Panc1 (cell line): ENCODE data around the gene DNAH7. TPM values are rescaled to one million over a fixed set of nuclear protein-coding genes. Genes with fewer than 3 reads are reported as not detected.

Experiments used
- ATAC-seq: fragments of 200-7000 bp; cut with Tn5 transposase; 2 replicates; pipeline ENCODE4 v1.9.1; 2020; ENCODE audit warnings: mild to moderate bottlenecking, moderate library complexity
- BruUV-seq: library from RNA; stranded (reverse); fragments of 400-500 nt; replicated peaks from 2 replicates; lab custom pipeline; 2021; lab: Mats Ljungman, UMichigan
- CTCF ChIA-PET: fragments of 300-600 bp; sonication (Branson Sonifier 250); formaldehyde crosslinking; loops from one replicate; lab custom pipeline; 2022; ENCODE audit warnings: antibody characterized with exemption; lab: Charles Lee
- POLR2A ChIA-PET: fragments of 300-600 bp; sonication (Branson Sonifier 250); formaldehyde crosslinking; loops from one replicate; lab custom pipeline; 2022; ENCODE audit warnings: antibody characterized with exemption; lab: Charles Lee
- DNase-seq: peaks from one replicate; pipeline ENCODE4 v3.0.0-alpha.2; 2010; ENCODE audit warnings: low read depth, low spot score
- H3K27ac ChIP-seq: 2 replicates; pipeline ENCODE4 v1.5.1; 2011; ENCODE audit warnings: mild to moderate bottlenecking, low read length, inconsistent platforms
- H3K27me3 ChIP-seq: fragments of 200-500 bp; sonication (Bioruptor generic); 2 replicates; pipeline ENCODE4 v1.6.0; 2014; ENCODE audit warnings: low read length, inconsistent platforms; ENCODE audit not compliant: control insufficient read depth, insufficient read depth
- H3K36me3 ChIP-seq: fragments of 200-500 bp; sonication (Bioruptor generic); 2 replicates; pipeline ENCODE4 v1.5.1; 2014; ENCODE audit warnings: inconsistent platforms, mild to moderate bottlenecking, low read length, moderate library complexity; ENCODE audit not compliant: control insufficient read depth, insufficient read depth
- H3K4me1 ChIP-seq: 2 replicates; pipeline ENCODE4 v1.5.1; 2011; ENCODE audit warnings: inconsistent platforms, mild to moderate bottlenecking, low read length, moderate library complexity; ENCODE audit not compliant: control insufficient read depth, insufficient read depth
- H3K4me3 ChIP-seq, 2 experiments: 2 replicates each; pipeline ENCODE4 v1.5.1; 2011 to 2012; ENCODE audit warnings: low read depth in 2 of 2, low read length in 2 of 2, mild to moderate bottlenecking in 2 of 2, inconsistent platforms in 1 of 2, moderate library complexity in 1 of 2
- H3K9me3 ChIP-seq: fragments of 200-500 bp; sonication (Bioruptor generic); 2 replicates; pipeline ENCODE4 v1.5.1; 2014; ENCODE audit warnings: low read depth, mild to moderate bottlenecking, inconsistent platforms, low read length, moderate library complexity; ENCODE audit not compliant: control insufficient read depth, insufficient read depth
- POLR2AphosphoS5 ChIP-seq: IDR thresholded peaks from 2 replicates; pipeline ENCODE4 v1.6.1; 2012; ENCODE audit warnings: mild to moderate bottlenecking, low read depth, low read length, moderate library complexity
- SIN3A ChIP-seq: IDR thresholded peaks from 2 replicates; pipeline ENCODE4 v1.6.1; 2012; ENCODE audit warnings: low read depth, mild to moderate bottlenecking, low read length, moderate library complexity, borderline replicate concordance; ENCODE audit not compliant: insufficient read depth
- TCF7L2 ChIP-seq: IDR thresholded peaks from 2 replicates; pipeline ENCODE4 v1.6.1; 2011; ENCODE audit warnings: mild to moderate bottlenecking, low read depth, low read length, inconsistent platforms
- in situ Hi-C: cut with HindIII; loops from 2 replicates; pipeline ENCODE4 v1.10.0; 2016; ENCODE audit warnings: low sequenced_read_pairs, low pct_unique_long_range_greater_than_20kb
- intact Hi-C: fragments of 100-400 bp; cut with micrococcal nuclease; formaldehyde crosslinking; loops from one replicate; pipeline ENCODE4 v1.10.0; 2022; ENCODE audit not compliant: unreplicated experiment
- total RNA-seq: library from RNA; stranded (reverse); gene quantifications from one replicate; pipeline ENCODE4 v1.2.1, GENCODE V29; 2021; ENCODE audit not compliant: unreplicated experiment
- TF ChIP-seq, protein P1 (sequence below), 2 experiments: IDR thresholded peaks; 2 replicates each; pipeline ENCODE4 v1.6.1; 2011 to 2012; ENCODE audit warnings: low read depth in 2 of 2, control low read depth in 1 of 2, low read length in 1 of 2, mild to moderate bottlenecking in 1 of 2, moderate library complexity in 1 of 2; ENCODE audit not compliant: insufficient read depth in 1 of 2
- TF ChIP-seq, protein P2 (sequence below): fragments of 450-650 bp; IDR thresholded peaks from 2 replicates; pipeline ENCODE4 v1.5.1; 2017; ENCODE audit warnings: mild to moderate bottlenecking

Gene DNAH7
- total RNA-seq, 1 experiment from 2014 or later, result 0.98 TPM

DNA sequence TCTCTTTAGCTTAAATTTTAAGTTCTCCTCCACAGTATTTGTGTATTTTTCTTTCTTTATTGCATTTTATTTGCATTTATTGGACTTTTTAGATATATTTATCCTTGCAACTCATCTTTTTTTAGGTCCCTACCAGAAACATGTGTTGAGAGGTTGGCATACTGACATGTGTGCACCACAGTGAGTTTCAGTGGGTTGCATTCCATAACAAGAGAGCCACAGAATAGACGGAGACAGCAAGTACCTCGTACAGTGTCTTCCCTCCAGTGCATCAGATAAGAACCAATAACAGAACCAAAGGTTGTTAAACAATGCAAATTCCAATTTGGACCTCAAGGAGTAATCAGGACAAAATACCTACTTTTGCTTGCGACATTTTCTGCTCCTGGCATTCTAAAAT is 111.9 kb downstream of the DNAH7 start:
- CTCF ChIA-PET, result no interaction called here
- BruUV-seq, result no TSS peak
- DNase-seq, result no peak
- Histone ChIP-seq H3K9me3 (no peaks in the 10 kb centered on the region; the same call in 1 of the 2 replicates), H3K27me3 (no peaks in the 10 kb centered on the region), H3K4me1 (no peaks in the 10 kb centered on the region), H3K36me3 (no peaks in the 10 kb centered on the region), H3K4me3 (no peak overlapping the region), H3K27ac (no peak overlapping the region)
- no peak for ATAC-seq
- intact Hi-C loops (no loop called here), in situ Hi-C loops (no loop called here)
- TF ChIP-seq, protein P1, sequence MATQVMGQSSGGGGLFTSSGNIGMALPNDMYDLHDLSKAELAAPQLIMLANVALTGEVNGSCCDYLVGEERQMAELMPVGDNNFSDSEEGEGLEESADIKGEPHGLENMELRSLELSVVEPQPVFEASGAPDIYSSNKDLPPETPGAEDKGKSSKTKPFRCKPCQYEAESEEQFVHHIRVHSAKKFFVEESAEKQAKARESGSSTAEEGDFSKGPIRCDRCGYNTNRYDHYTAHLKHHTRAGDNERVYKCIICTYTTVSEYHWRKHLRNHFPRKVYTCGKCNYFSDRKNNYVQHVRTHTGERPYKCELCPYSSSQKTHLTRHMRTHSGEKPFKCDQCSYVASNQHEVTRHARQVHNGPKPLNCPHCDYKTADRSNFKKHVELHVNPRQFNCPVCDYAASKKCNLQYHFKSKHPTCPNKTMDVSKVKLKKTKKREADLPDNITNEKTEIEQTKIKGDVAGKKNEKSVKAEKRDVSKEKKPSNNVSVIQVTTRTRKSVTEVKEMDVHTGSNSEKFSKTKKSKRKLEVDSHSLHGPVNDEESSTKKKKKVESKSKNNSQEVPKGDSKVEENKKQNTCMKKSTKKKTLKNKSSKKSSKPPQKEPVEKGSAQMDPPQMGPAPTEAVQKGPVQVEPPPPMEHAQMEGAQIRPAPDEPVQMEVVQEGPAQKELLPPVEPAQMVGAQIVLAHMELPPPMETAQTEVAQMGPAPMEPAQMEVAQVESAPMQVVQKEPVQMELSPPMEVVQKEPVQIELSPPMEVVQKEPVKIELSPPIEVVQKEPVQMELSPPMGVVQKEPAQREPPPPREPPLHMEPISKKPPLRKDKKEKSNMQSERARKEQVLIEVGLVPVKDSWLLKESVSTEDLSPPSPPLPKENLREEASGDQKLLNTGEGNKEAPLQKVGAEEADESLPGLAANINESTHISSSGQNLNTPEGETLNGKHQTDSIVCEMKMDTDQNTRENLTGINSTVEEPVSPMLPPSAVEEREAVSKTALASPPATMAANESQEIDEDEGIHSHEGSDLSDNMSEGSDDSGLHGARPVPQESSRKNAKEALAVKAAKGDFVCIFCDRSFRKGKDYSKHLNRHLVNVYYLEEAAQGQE (IDR thresholded peaks at IDR 0.05; ENCODE audit: insufficient read depth in 1 of 2, low read depth in 2 of 2, low read length in 1 of 2), result no peak
- no peak for TF ChIP-seq TCF7L2
- no peak for TF ChIP-seq POLR2AphosphoS5
- no peak for TF ChIP-seq SIN3A
- TF ChIP-seq, protein P2, sequence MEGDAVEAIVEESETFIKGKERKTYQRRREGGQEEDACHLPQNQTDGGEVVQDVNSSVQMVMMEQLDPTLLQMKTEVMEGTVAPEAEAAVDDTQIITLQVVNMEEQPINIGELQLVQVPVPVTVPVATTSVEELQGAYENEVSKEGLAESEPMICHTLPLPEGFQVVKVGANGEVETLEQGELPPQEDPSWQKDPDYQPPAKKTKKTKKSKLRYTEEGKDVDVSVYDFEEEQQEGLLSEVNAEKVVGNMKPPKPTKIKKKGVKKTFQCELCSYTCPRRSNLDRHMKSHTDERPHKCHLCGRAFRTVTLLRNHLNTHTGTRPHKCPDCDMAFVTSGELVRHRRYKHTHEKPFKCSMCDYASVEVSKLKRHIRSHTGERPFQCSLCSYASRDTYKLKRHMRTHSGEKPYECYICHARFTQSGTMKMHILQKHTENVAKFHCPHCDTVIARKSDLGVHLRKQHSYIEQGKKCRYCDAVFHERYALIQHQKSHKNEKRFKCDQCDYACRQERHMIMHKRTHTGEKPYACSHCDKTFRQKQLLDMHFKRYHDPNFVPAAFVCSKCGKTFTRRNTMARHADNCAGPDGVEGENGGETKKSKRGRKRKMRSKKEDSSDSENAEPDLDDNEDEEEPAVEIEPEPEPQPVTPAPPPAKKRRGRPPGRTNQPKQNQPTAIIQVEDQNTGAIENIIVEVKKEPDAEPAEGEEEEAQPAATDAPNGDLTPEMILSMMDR, result no peak
- POLR2A ChIA-PET, result no interaction called here

DNA sequence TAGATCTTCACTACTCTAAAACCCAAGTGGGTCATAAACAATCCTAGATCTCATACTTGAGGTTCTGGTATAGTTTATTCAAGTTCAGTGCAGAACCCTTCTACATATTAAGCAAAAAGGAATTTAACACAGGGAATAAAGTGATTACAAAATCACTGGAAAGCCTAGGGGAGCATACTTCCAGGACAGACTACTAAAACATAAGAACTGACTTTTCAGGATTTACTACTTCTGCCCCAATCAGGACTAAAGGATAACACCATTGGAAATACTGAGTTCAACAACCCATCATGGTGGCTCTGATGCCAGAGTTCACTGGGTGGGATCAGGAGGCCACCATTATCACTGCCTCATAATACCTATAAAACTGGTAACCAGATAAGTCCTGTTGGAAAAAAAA is 123.6 kb downstream of the DNAH7 start:
- in situ Hi-C loops, result no loop called here
- no peak overlapping the region for H3K27ac ChIP-seq
- DNase-seq (no peak), ATAC-seq (no peak)
- no peaks in the 10 kb centered on the region for H3K36me3 ChIP-seq
- intact Hi-C loops, result no loop called here
- CTCF ChIA-PET, result no interaction called here
- no peak overlapping the region for H3K4me3 ChIP-seq
- POLR2A ChIA-PET, result no interaction called here
- H3K27me3 ChIP-seq, result no peaks in the 10 kb centered on the region
- TF ChIP-seq, protein P1 (IDR thresholded peaks at IDR 0.05; ENCODE audit: insufficient read depth in 1 of 2, low read depth in 2 of 2, low read length in 1 of 2), result no peak
- no peak for TF ChIP-seq POLR2AphosphoS5
- TF ChIP-seq, protein P2, result no peak
- no peak for TF ChIP-seq TCF7L2
- TF ChIP-seq SIN3A, result no peak
- no peaks in the 10 kb centered on the region for H3K4me1 ChIP-seq
- no TSS peak for BruUV-seq
- no peaks in the 10 kb centered on the region for H3K9me3 ChIP-seq
